ENCODE measurements around the gene CAND2.

DNA sequence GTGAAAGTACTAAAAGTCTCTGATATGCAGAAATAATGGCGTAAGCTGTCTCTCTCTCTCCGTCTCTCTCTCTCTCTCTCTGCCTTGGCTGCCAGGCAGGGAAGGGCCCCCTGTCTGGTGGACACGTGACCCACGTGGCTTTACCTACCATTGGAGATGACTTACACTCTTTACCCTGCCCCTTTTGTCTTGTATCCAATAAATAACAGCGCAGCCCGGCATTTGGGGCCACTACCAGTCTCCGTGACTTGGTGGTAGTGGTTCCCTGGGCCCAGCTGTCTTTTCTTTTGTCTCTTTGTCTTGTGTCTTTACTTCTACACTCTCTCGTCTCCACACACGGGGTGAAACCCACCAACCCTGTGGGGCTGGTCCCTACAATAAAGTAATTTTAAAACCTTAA, 25.2 kb upstream of the CAND2 start:
- no peak for TF ChIP-seq POLR2A (IDR thresholded peaks at IDR 0.05; ENCODE audit: low read depth, low read length)
- no peak for TF ChIP-seq POLR2AphosphoS5 (IDR thresholded peaks at IDR 0.05; ENCODE audit: low read depth, low read length)
